ENCODE data around the gene NPFFR1.

GRCh38 chr10:70317943-70318318, 34.1 kb upstream of the NPFFR1 start:
- TF ChIP-seq CTCF (IDR thresholded peaks at IDR 0.05) (no peak), POLR2A (IDR thresholded peaks at IDR 0.05) (no peak)

All from esophagus squamous epithelium (tissue), 4 donors.